Hepatocyte (in vitro differentiated cells): Measurements from ENCODE around the gene NPR3.

ENCODE experiments used
- EZH2 ChIP-seq: fragments of 200-600 bp; sonication (generic); IDR thresholded peaks from 2 replicates; pipeline ENCODE4 v1.6.1; 2016; ENCODE audit warnings: antibody characterized with exemption, mild to moderate bottlenecking, borderline replicate concordance
- EZH2phosphoT487 ChIP-seq: fragments of 200-600 bp; sonication (generic); IDR thresholded peaks from one replicate; pipeline ENCODE4 v1.6.1; 2018; ENCODE audit warnings: antibody characterized with exemption, mild to moderate bottlenecking, low read depth, moderate library complexity; ENCODE audit not compliant: unreplicated experiment, severe bottlenecking
- TF ChIP-seq, protein P1 (sequence below): fragments of 200-600 bp; sonication (generic); IDR thresholded peaks from 2 replicates; pipeline ENCODE4 v1.5.1; 2016; ENCODE audit warnings: antibody characterized with exemption, mild to moderate bottlenecking; ENCODE audit not compliant: poor library complexity

DNA sequence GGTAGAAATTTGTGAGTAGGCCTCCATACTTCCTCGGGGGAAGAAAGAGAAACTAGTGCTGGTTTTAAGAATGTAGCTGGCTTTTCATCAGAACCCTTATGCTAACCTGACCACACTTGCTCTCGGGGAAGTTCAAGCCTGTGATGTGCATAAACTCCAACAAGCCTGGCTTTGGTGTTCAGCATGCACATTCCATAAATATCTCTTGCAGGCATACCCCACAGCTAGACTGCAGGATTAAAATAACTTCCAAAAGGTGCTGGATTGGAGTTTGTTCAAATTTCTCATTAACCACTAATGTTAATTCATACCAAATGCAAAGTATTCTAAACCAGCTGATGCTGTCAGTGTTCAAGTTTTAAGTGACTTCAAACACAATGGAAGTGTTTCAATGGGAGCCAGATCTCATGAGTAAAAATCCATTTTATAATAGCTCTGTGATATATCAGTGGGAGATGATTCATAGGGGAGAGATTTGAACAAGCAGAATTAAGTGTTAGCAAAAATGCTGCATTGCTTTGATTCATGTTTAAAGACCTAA is 79.4 kb downstream of the NPR3 start:
- TF ChIP-seq, protein P1, sequence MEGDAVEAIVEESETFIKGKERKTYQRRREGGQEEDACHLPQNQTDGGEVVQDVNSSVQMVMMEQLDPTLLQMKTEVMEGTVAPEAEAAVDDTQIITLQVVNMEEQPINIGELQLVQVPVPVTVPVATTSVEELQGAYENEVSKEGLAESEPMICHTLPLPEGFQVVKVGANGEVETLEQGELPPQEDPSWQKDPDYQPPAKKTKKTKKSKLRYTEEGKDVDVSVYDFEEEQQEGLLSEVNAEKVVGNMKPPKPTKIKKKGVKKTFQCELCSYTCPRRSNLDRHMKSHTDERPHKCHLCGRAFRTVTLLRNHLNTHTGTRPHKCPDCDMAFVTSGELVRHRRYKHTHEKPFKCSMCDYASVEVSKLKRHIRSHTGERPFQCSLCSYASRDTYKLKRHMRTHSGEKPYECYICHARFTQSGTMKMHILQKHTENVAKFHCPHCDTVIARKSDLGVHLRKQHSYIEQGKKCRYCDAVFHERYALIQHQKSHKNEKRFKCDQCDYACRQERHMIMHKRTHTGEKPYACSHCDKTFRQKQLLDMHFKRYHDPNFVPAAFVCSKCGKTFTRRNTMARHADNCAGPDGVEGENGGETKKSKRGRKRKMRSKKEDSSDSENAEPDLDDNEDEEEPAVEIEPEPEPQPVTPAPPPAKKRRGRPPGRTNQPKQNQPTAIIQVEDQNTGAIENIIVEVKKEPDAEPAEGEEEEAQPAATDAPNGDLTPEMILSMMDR: no peak
- TF ChIP-seq EZH2 (no peak), EZH2phosphoT487 (no peak)
